HEK293 (cell line): ENCODE measurements around the gene IGSF11.

ENCODE experiments used
- CTCF ChIA-PET: fragments of 350-600 bp; formaldehyde crosslinking; extraction: SDS; loops from one replicate; lab custom pipeline; 2021; ENCODE audit warnings: antibody characterized with exemption; lab: Yijun Ruan, JAX
- POLR2A ChIA-PET: fragments of 300-600 bp; formaldehyde crosslinking; extraction: SDS; loops from one replicate; lab custom pipeline; 2020; ENCODE audit warnings: antibody characterized with exemption, inconsistent platforms; lab: Yijun Ruan, JAX
- H3K27ac ChIP-seq: fragments of 200-500 bp; sonication (Bioruptor generic); 2 replicates; pipeline ENCODE4 v1.5.1; 2014; ENCODE audit warnings: low read depth, low read length, control low read depth, inconsistent platforms; ENCODE audit errors: extremely low read depth
- H3K36me3 ChIP-seq, 2 experiments: fragments of 200-500 bp in 1 of 2; sonication (Bioruptor generic) in 1 of 2; 1 replicate in 1 of 2; 2 replicates in 1 of 2; pipeline ENCODE4 v1.5.1; 2014 to 2017; ENCODE audit warnings: inconsistent platforms in 2 of 2, low read length in 2 of 2; ENCODE audit not compliant: control insufficient read depth in 2 of 2, insufficient read depth in 1 of 2
- H3K4me1 ChIP-seq: fragments of 200-500 bp; sonication (Bioruptor generic); 2 replicates; pipeline ENCODE4 v1.5.1; 2014; ENCODE audit warnings: mild to moderate bottlenecking, low read length, inconsistent platforms; ENCODE audit not compliant: control insufficient read depth, insufficient read depth
- H3K4me3 ChIP-seq: 2 replicates; pipeline ENCODE4 v1.5.1; 2011; ENCODE audit warnings: low read depth, mild to moderate bottlenecking, control low read depth, low read length, moderate library complexity
- H3K9me3 ChIP-seq: fragments of 200-500 bp; sonication (Bioruptor generic); 2 replicates; pipeline ENCODE4 v1.5.1; 2014; ENCODE audit warnings: low read depth, low read length, inconsistent platforms; ENCODE audit not compliant: control insufficient read depth, insufficient read depth
- AEBP2 ChIP-seq: fragments of 450-650 bp; formaldehyde crosslinking; IDR thresholded peaks from 2 replicates; pipeline ENCODE4 v1.5.1; 2016; ENCODE audit warnings: missing biosample characterization, missing genetic modification characterization, borderline replicate concordance
- ATF2 ChIP-seq: fragments of 450-650 bp; formaldehyde crosslinking; IDR thresholded peaks from 2 replicates; pipeline ENCODE4 v1.5.1; 2016; ENCODE audit warnings: missing biosample characterization, missing genetic modification characterization, low read depth
- INSM2 ChIP-seq: fragments of 450-650 bp; formaldehyde crosslinking; IDR thresholded peaks from 2 replicates; pipeline ENCODE4 v1.5.1; 2016; ENCODE audit warnings: missing biosample characterization, missing genetic modification characterization
- MEIS1 ChIP-seq: sonication (generic); formaldehyde crosslinking; IDR thresholded peaks from 2 replicates; pipeline ENCODE4 v1.8.1; 2022; ENCODE audit warnings: missing genetic modification reagents, mild to moderate bottlenecking, borderline replicate concordance
- OVOL3 ChIP-seq: fragments of 450-650 bp; formaldehyde crosslinking; IDR thresholded peaks from 2 replicates; pipeline ENCODE4 v1.5.1; 2016; ENCODE audit warnings: missing biosample characterization, missing genetic modification characterization
- YY2 ChIP-seq: fragments of 450-650 bp; formaldehyde crosslinking; IDR thresholded peaks from 2 replicates; pipeline ENCODE4 v1.5.1; 2016; ENCODE audit warnings: missing biosample characterization, missing genetic modification characterization
- ZBTB6 ChIP-seq: fragments of 450-650 bp; formaldehyde crosslinking; IDR thresholded peaks from 2 replicates; pipeline ENCODE4 v1.5.1; 2017; ENCODE audit warnings: missing biosample characterization, missing genetic modification characterization
- ZNF121 ChIP-seq: fragments of 450-650 bp; formaldehyde crosslinking; IDR thresholded peaks from 2 replicates; pipeline ENCODE4 v1.5.1; 2016; ENCODE audit warnings: missing biosample characterization, missing genetic modification characterization
- ZNF146 ChIP-seq: fragments of 450-650 bp; formaldehyde crosslinking; IDR thresholded peaks from 2 replicates; pipeline ENCODE4 v1.5.1; 2016; ENCODE audit warnings: missing biosample characterization, missing genetic modification characterization
- ZNF155 ChIP-seq: fragments of 450-650 bp; formaldehyde crosslinking; IDR thresholded peaks from 2 replicates; pipeline ENCODE4 v1.5.1; 2016; ENCODE audit warnings: missing biosample characterization, missing genetic modification characterization
- ZNF18 ChIP-seq: fragments of 450-650 bp; formaldehyde crosslinking; IDR thresholded peaks from 2 replicates; pipeline ENCODE4 v1.5.1; 2016; ENCODE audit warnings: missing biosample characterization, missing genetic modification characterization
- ZNF239 ChIP-seq: fragments of 450-650 bp; formaldehyde crosslinking; IDR thresholded peaks from 2 replicates; pipeline ENCODE4 v1.5.1; 2016; ENCODE audit warnings: missing biosample characterization, missing genetic modification characterization
- ZNF311 ChIP-seq: fragments of 450-650 bp; formaldehyde crosslinking; IDR thresholded peaks from 2 replicates; pipeline ENCODE4 v1.5.1; 2017; ENCODE audit warnings: missing biosample characterization, missing genetic modification characterization, borderline replicate concordance
- ZNF366 ChIP-seq: fragments of 450-650 bp; formaldehyde crosslinking; conservative IDR thresholded peaks from 2 replicates; pipeline ENCODE4 v1.5.1; 2016; ENCODE audit warnings: missing biosample characterization, missing genetic modification characterization
- ZNF391 ChIP-seq: fragments of 450-650 bp; formaldehyde crosslinking; IDR thresholded peaks from 2 replicates; pipeline ENCODE4 v1.5.1; 2016; ENCODE audit warnings: low read depth, missing biosample characterization, missing genetic modification characterization, borderline replicate concordance
- ZNF404 ChIP-seq: fragments of 450-650 bp; formaldehyde crosslinking; IDR thresholded peaks from 2 replicates; pipeline ENCODE4 v1.5.1; 2017; ENCODE audit warnings: missing biosample characterization, missing genetic modification characterization
- ZNF549 ChIP-seq: fragments of 450-650 bp; IDR thresholded peaks from 2 replicates; pipeline ENCODE4 v1.5.1; 2018; ENCODE audit warnings: missing biosample characterization, missing genetic modification characterization, mild to moderate bottlenecking, inconsistent platforms, moderate library complexity
- ZNF600 ChIP-seq: fragments of 450-650 bp; formaldehyde crosslinking; IDR thresholded peaks from 2 replicates; pipeline ENCODE4 v1.5.1; 2016; ENCODE audit warnings: missing biosample characterization, missing genetic modification characterization
- ZNF610 ChIP-seq: fragments of 450-650 bp; formaldehyde crosslinking; IDR thresholded peaks from 2 replicates; pipeline ENCODE4 v1.5.1; 2016; ENCODE audit warnings: missing biosample characterization, missing genetic modification characterization, borderline replicate concordance
- ZNF629 ChIP-seq: fragments of 450-650 bp; formaldehyde crosslinking; IDR thresholded peaks from 2 replicates; pipeline ENCODE4 v1.5.1; 2017; ENCODE audit warnings: missing biosample characterization, missing genetic modification characterization
- ZNF670 ChIP-seq: fragments of 450-650 bp; formaldehyde crosslinking; IDR thresholded peaks from 2 replicates; pipeline ENCODE4 v1.5.1; 2016; ENCODE audit warnings: missing biosample characterization, missing genetic modification characterization, low read depth
- ZNF704 ChIP-seq: fragments of 450-650 bp; formaldehyde crosslinking; IDR thresholded peaks from 2 replicates; pipeline ENCODE4 v1.5.1; 2016; ENCODE audit warnings: missing biosample characterization, missing genetic modification characterization
- ZNF768 ChIP-seq: fragments of 450-650 bp; formaldehyde crosslinking; IDR thresholded peaks from 2 replicates; pipeline ENCODE4 v1.5.1; 2018; ENCODE audit warnings: missing biosample characterization, mild to moderate bottlenecking, missing genetic modification characterization

The IGSF11 gene

GRCh38 chr3:118946449-118946848 is 88.2 kb downstream of the IGSF11 start:
- H3K27ac ChIP-seq: no peak overlapping the region
- CTCF ChIA-PET: no interaction called here
- POLR2A ChIA-PET: no interaction called here
- no peaks in the 10 kb centered on the region for H3K36me3 ChIP-seq
- no peak for TF ChIP-seq ZNF704 (tag by site-specific recombination)
- no peak for TF ChIP-seq ZNF155
- TF ChIP-seq OVOL3 (tag by site-specific recombination): no peak
- TF ChIP-seq INSM2 (tag by site-specific recombination): no peak
- TF ChIP-seq ZNF629 (tag by site-specific recombination): no peak
- TF ChIP-seq ATF2 (tag by site-specific recombination): no peak
- TF ChIP-seq ZNF670 (tag by site-specific recombination): no peak
- no peak for TF ChIP-seq ZNF600
- TF ChIP-seq ZBTB6 (tag by site-specific recombination): no peak
- no peaks in the 10 kb centered on the region for H3K9me3 ChIP-seq
- H3K4me1 ChIP-seq: no peaks in the 10 kb centered on the region
- H3K4me3 ChIP-seq: no peak overlapping the region

- H3K4me3 ChIP-seq: no peak overlapping the region
- no peaks in the 10 kb centered on the region for H3K4me1 ChIP-seq
- no peak overlapping the region for H3K27ac ChIP-seq
- no peaks in the 10 kb centered on the region for H3K36me3 ChIP-seq
- POLR2A ChIA-PET: no interaction called here
- TF ChIP-seq ZNF366 (no peak), AEBP2 (tag by site-specific recombination) (no peak), ZNF239 (no peak)
- TF ChIP-seq, all 188 proteins: peak for 0
- H3K9me3 ChIP-seq: no peaks in the 10 kb centered on the region
- CTCF ChIA-PET: interaction anchor here (1.0 kb wide), 1 partner anchor 62 kb away, joined by 3 read pairs; no protein-coding TSS in a partner anchor
Measured at GRCh38 chr3:118945834-118946233, 88.8 kb downstream of the IGSF11 start.

- Histone ChIP-seq H3K27ac (no peak overlapping the region), H3K36me3 (no peaks in the 10 kb centered on the region), H3K4me3 (no peak overlapping the region), H3K9me3 (no peaks in the 10 kb centered on the region), H3K4me1 (no peaks in the 10 kb centered on the region)
- POLR2A ChIA-PET: no interaction called here
- CTCF ChIA-PET: no interaction called here
- no peak for TF ChIP-seq ZNF146
- TF ChIP-seq ZNF311 (tag by site-specific recombination): no peak
- TF ChIP-seq ZNF629 (tag by site-specific recombination): no peak
- no peak for TF ChIP-seq ZNF121
- no peak for TF ChIP-seq YY2
- TF ChIP-seq ZNF404 (tag by site-specific recombination): no peak
- TF ChIP-seq ZNF768 (tag by site-specific recombination): no peak
- TF ChIP-seq ZNF18 (tag by site-specific recombination): no peak
- no peak for TF ChIP-seq ZNF391 (tag by site-specific recombination)
- no peak for TF ChIP-seq ZNF610 (tag by site-specific recombination)
- no peak for TF ChIP-seq ZNF549 (tag by site-specific recombination)
- no peak for TF ChIP-seq ZNF704 (tag by site-specific recombination)
- no peak for TF ChIP-seq MEIS1 (CRISPR knock-in tag)
Measured at GRCh38 chr3:118943597-118943996, 91.0 kb downstream of the IGSF11 start.
